ENCODE measurements around the gene CACTIN.

The CACTIN gene

GRCh38 chr19:3653865-3654513 lies 27.4 kb upstream of the CACTIN start:
- peak overlapping the region; percentile 13 for H3K27ac ChIP-seq (ENCODE audit: low read length, poor library complexity, severe bottlenecking)
- peaks cover 62 to 78% of the 10 kb centered on the region in 2 experiments for H3K36me3 ChIP-seq (ENCODE audit: control insufficient read depth in 1 of 2, insufficient read depth in 2 of 2, low read depth in 1 of 2, low read length in 2 of 2)
- no peak overlapping the region for H2BK12ac ChIP-seq (ENCODE audit: low read length in 2 of 2)
- no peak overlapping the region for H2AFZ ChIP-seq (ENCODE audit: low read depth, low read length)
- DNase-seq: no peak
- H4K8ac ChIP-seq (ENCODE audit: low read length): no peak overlapping the region
- H3K79me1 ChIP-seq (replicated peaks; ENCODE audit: low read length, poor library complexity, severe bottlenecking): peaks cover 40% of the 10 kb centered on the region
- H3K27me3 ChIP-seq (ENCODE audit: control insufficient read depth in 1 of 2, insufficient read depth in 1 of 2, low read length in 2 of 2): no peaks in the 10 kb centered on the region
- 98% methylated on average over 20 of the region's 20 CpGs for WGBS
- no peak overlapping the region for H3K4ac ChIP-seq (ENCODE audit: low read depth in 1 of 2, low read length in 2 of 2)
- H3K9me3 ChIP-seq (ENCODE audit: control insufficient read depth, low read length): no peaks in the 10 kb centered on the region
- no peak overlapping the region for H2BK15ac ChIP-seq (ENCODE audit: low read depth, poor library complexity, severe bottlenecking)
- peak overlapping the region; percentile 23 for H2AK5ac ChIP-seq (ENCODE audit: low read length, severe bottlenecking)
- no peak overlapping the region for H2BK5ac ChIP-seq (ENCODE audit: low read depth, low read length, poor library complexity, severe bottlenecking)
- H4K91ac ChIP-seq (ENCODE audit: low read length): no peak overlapping the region
- no peak overlapping the region for H3K4me2 ChIP-seq (ENCODE audit: low read length, poor library complexity, severe bottlenecking)
- peaks cover 38% of the 10 kb centered on the region for H3K4me1 ChIP-seq (ENCODE audit: control insufficient read depth, insufficient read depth, low read depth, low read length)
- no peak overlapping the region for H3K4me3 ChIP-seq (ENCODE audit: insufficient read depth in 1 of 2, low read depth in 1 of 2, low read length in 2 of 2)
- no peak overlapping the region for H3K18ac ChIP-seq (ENCODE audit: low read depth in 1 of 2, low read length in 2 of 2)
- no peak overlapping the region for H2BK120ac ChIP-seq (ENCODE audit: low read depth, low read length)
- no peak overlapping the region for H3K9ac ChIP-seq (ENCODE audit: low read length)
- no peak overlapping the region for H3K14ac ChIP-seq (ENCODE audit: low read length in 2 of 2)
- no peak overlapping the region for H3K23ac ChIP-seq (ENCODE audit: low read length in 2 of 2)

- H4K8ac ChIP-seq (ENCODE audit: low read length): no peak overlapping the region
- no peaks in the 10 kb centered on the region for H3K9me3 ChIP-seq (ENCODE audit: control insufficient read depth, low read length)
- 95% methylated on average over 37 of the region's 37 CpGs for WGBS
- no peak overlapping the region for H3K23ac ChIP-seq (ENCODE audit: low read length in 2 of 2)
- H4K91ac ChIP-seq (ENCODE audit: low read length): peak overlapping the region; percentile 35
- H2BK12ac ChIP-seq (ENCODE audit: low read length in 2 of 2): no peak overlapping the region
- no peak overlapping the region for H3K18ac ChIP-seq (ENCODE audit: low read depth in 1 of 2, low read length in 2 of 2)
- peaks cover 43% of the 10 kb centered on the region for H3K79me1 ChIP-seq (replicated peaks; ENCODE audit: low read length, poor library complexity, severe bottlenecking)
- H3K4me2 ChIP-seq (ENCODE audit: low read length, poor library complexity, severe bottlenecking): no peak overlapping the region
- H3K9ac ChIP-seq (ENCODE audit: low read length): no peak overlapping the region
- H3K14ac ChIP-seq (ENCODE audit: low read length in 2 of 2): no peak overlapping the region
- peaks cover 58 to 78% of the 10 kb centered on the region in 2 experiments for H3K36me3 ChIP-seq (ENCODE audit: control insufficient read depth in 1 of 2, insufficient read depth in 2 of 2, low read depth in 1 of 2, low read length in 2 of 2)
- no peak overlapping the region for H2BK5ac ChIP-seq (ENCODE audit: low read depth, low read length, poor library complexity, severe bottlenecking)
- no peak overlapping the region for H3K4ac ChIP-seq (ENCODE audit: low read depth in 1 of 2, low read length in 2 of 2)
- H3K27me3 ChIP-seq (ENCODE audit: control insufficient read depth in 1 of 2, insufficient read depth in 1 of 2, low read length in 2 of 2): no peaks in the 10 kb centered on the region
- DNase-seq: no peak
- no peak overlapping the region for H3K27ac ChIP-seq (ENCODE audit: low read length, poor library complexity, severe bottlenecking)
- no peak overlapping the region for H2AK5ac ChIP-seq (ENCODE audit: low read length, severe bottlenecking)
- no peak overlapping the region for H2AFZ ChIP-seq (ENCODE audit: low read depth, low read length)
- no peak overlapping the region for H2BK120ac ChIP-seq (ENCODE audit: low read depth, low read length)
- H3K4me1 ChIP-seq (ENCODE audit: control insufficient read depth, insufficient read depth, low read depth, low read length): peaks cover 31% of the 10 kb centered on the region
- no peak overlapping the region for H2BK15ac ChIP-seq (ENCODE audit: low read depth, poor library complexity, severe bottlenecking)
- no peak overlapping the region for H3K4me3 ChIP-seq (ENCODE audit: insufficient read depth in 1 of 2, low read depth in 1 of 2, low read length in 2 of 2)
Measured at GRCh38 chr19:3653081-3653795, 26.6 kb upstream of the CACTIN start.

- no peak overlapping the region for H4K91ac ChIP-seq (ENCODE audit: low read length)
- no peak overlapping the region for H3K4me2 ChIP-seq (ENCODE audit: low read length, poor library complexity, severe bottlenecking)
- peaks cover 45% of the 10 kb centered on the region for H3K79me1 ChIP-seq (replicated peaks; ENCODE audit: low read length, poor library complexity, severe bottlenecking)
- no peak overlapping the region for H3K14ac ChIP-seq (ENCODE audit: low read length in 2 of 2)
- no peak overlapping the region for H4K8ac ChIP-seq (ENCODE audit: low read length)
- no peak overlapping the region for H3K18ac ChIP-seq (ENCODE audit: low read depth in 1 of 2, low read length in 2 of 2)
- peaks cover 24% of the 10 kb centered on the region for H3K4me1 ChIP-seq (ENCODE audit: control insufficient read depth, insufficient read depth, low read depth, low read length)
- peaks cover 50 to 78% of the 10 kb centered on the region in 2 experiments for H3K36me3 ChIP-seq (ENCODE audit: control insufficient read depth in 1 of 2, insufficient read depth in 2 of 2, low read depth in 1 of 2, low read length in 2 of 2)
- H2AFZ ChIP-seq (ENCODE audit: low read depth, low read length): no peak overlapping the region
- no peaks in the 10 kb centered on the region for H3K9me3 ChIP-seq (ENCODE audit: control insufficient read depth, low read length)
- WGBS: 96% methylated on average over 14 of the region's 14 CpGs
- H2BK12ac ChIP-seq (ENCODE audit: low read length in 2 of 2): no peak overlapping the region
- no peak overlapping the region for H2BK15ac ChIP-seq (ENCODE audit: low read depth, poor library complexity, severe bottlenecking)
- H3K27me3 ChIP-seq (ENCODE audit: control insufficient read depth in 1 of 2, insufficient read depth in 1 of 2, low read length in 2 of 2): no peaks in the 10 kb centered on the region
- no peak overlapping the region for H3K9ac ChIP-seq (ENCODE audit: low read length)
- H2BK5ac ChIP-seq (ENCODE audit: low read depth, low read length, poor library complexity, severe bottlenecking): no peak overlapping the region
- H3K4me3 ChIP-seq (ENCODE audit: insufficient read depth in 1 of 2, low read depth in 1 of 2, low read length in 2 of 2): no peak overlapping the region
- H3K27ac ChIP-seq (ENCODE audit: low read length, poor library complexity, severe bottlenecking): no peak overlapping the region
- no peak overlapping the region for H2BK120ac ChIP-seq (ENCODE audit: low read depth, low read length)
- no peak overlapping the region for H3K4ac ChIP-seq (ENCODE audit: low read depth in 1 of 2, low read length in 2 of 2)
- H3K23ac ChIP-seq (ENCODE audit: low read length in 2 of 2): no peak overlapping the region
- DNase-seq: no peak
- H2AK5ac ChIP-seq (ENCODE audit: low read length, severe bottlenecking): no peak overlapping the region
Measured at GRCh38 chr19:3652422-3652821, 25.8 kb upstream of the CACTIN start.

GRCh38 chr19:3651684-3652083 lies 25.1 kb upstream of the CACTIN start:
- Histone ChIP-seq H3K23ac (ENCODE audit: low read length in 2 of 2) (no peak overlapping the region), H3K79me1 (replicated peaks; ENCODE audit: low read length, poor library complexity, severe bottlenecking) (peaks cover 49% of the 10 kb centered on the region), H3K27ac (ENCODE audit: low read length, poor library complexity, severe bottlenecking) (no peak overlapping the region), H3K4me3 (ENCODE audit: insufficient read depth in 1 of 2, low read depth in 1 of 2, low read length in 2 of 2) (no peak overlapping the region), H3K4ac (ENCODE audit: low read depth in 1 of 2, low read length in 2 of 2) (no peak overlapping the region), H3K9ac (ENCODE audit: low read length) (no peak overlapping the region), H2AK5ac (ENCODE audit: low read length, severe bottlenecking) (no peak overlapping the region), H2BK12ac (ENCODE audit: low read length in 2 of 2) (no peak overlapping the region), H2BK5ac (ENCODE audit: low read depth, low read length, poor library complexity, severe bottlenecking) (no peak overlapping the region), H2BK120ac (ENCODE audit: low read depth, low read length) (no peak overlapping the region), H4K8ac (ENCODE audit: low read length) (no peak overlapping the region), H3K4me1 (ENCODE audit: control insufficient read depth, insufficient read depth, low read depth, low read length) (peaks cover 19% of the 10 kb centered on the region), H4K91ac (ENCODE audit: low read length) (no peak overlapping the region), H3K36me3 (ENCODE audit: control insufficient read depth in 1 of 2, insufficient read depth in 2 of 2, low read depth in 1 of 2, low read length in 2 of 2) (peaks cover 43 to 78% of the 10 kb centered on the region in 2 experiments), H2BK15ac (ENCODE audit: low read depth, poor library complexity, severe bottlenecking) (no peak overlapping the region), H3K18ac (ENCODE audit: low read depth in 1 of 2, low read length in 2 of 2) (no peak overlapping the region), H3K4me2 (ENCODE audit: low read length, poor library complexity, severe bottlenecking) (no peak overlapping the region), H3K9me3 (ENCODE audit: control insufficient read depth, low read length) (no peaks in the 10 kb centered on the region), H3K27me3 (ENCODE audit: control insufficient read depth in 1 of 2, insufficient read depth in 1 of 2, low read length in 2 of 2) (no peaks in the 10 kb centered on the region), H3K14ac (ENCODE audit: low read length in 2 of 2) (no peak overlapping the region), H2AFZ (ENCODE audit: low read depth, low read length) (peak overlapping the region; percentile 7)
- DNase-seq: no peak
- 98% methylated on average over 33 of the region's 33 CpGs for WGBS

Measured in mesenchymal stem cell (in vitro differentiated cells and primary cell).